SJSA1 (cell line): ENCODE results near the gene NKIRAS2. TPM values are rescaled to one million over a fixed set of nuclear protein-coding genes. Genes with fewer than 3 reads are reported as not detected.

Experiments used
- DNase-seq, 2 experiments: peaks; one replicate each; pipeline ENCODE4 v3.0.0-alpha.2; 2015 to 2020; ENCODE audit warnings: low spot score in 2 of 2, low read depth in 1 of 2
- H3K27ac ChIP-seq: fragments of 250-450 bp; sonication (Bioruptor Pico); 2 replicates; pipeline ENCODE4 v1.5.1; 2020; ENCODE audit warnings: mild to moderate bottlenecking, moderate library complexity
- H3K27me3 ChIP-seq: fragments of 250-450 bp; sonication (Bioruptor Pico); replicated peaks from 2 replicates; pipeline ENCODE4 v1.5.1; 2020; ENCODE audit warnings: mild to moderate bottlenecking, moderate library complexity
- H3K36me3 ChIP-seq: fragments of 250-450 bp; sonication (Bioruptor Pico); 2 replicates; pipeline ENCODE4 v1.5.1; 2020; ENCODE audit warnings: mild to moderate bottlenecking
- H3K4me1 ChIP-seq: fragments of 250-450 bp; sonication (Bioruptor Pico); replicated peaks from 2 replicates; pipeline ENCODE4 v1.6.1; 2021; ENCODE audit warnings: mild to moderate bottlenecking
- H3K4me3 ChIP-seq: fragments of 250-450 bp; sonication (Bioruptor Pico); 2 replicates; pipeline ENCODE4 v1.5.1; 2020; ENCODE audit warnings: mild to moderate bottlenecking
- H3K9me3 ChIP-seq: fragments of 250-450 bp; sonication (Bioruptor Pico); replicated peaks from 2 replicates; pipeline ENCODE4 v1.5.1; 2020; ENCODE audit warnings: mild to moderate bottlenecking
- total RNA-seq: library from RNA; depleted of rRNA; stranded (reverse); fragments of >200 nt; shearing (Covaris generic); gene quantifications from 2 replicates; pipeline ENCODE4 v1.2.3, GENCODE V29; 2014

The NKIRAS2 gene
- total RNA-seq, 1 experiment from 2014 or later, result 63.1 TPM

DNA sequence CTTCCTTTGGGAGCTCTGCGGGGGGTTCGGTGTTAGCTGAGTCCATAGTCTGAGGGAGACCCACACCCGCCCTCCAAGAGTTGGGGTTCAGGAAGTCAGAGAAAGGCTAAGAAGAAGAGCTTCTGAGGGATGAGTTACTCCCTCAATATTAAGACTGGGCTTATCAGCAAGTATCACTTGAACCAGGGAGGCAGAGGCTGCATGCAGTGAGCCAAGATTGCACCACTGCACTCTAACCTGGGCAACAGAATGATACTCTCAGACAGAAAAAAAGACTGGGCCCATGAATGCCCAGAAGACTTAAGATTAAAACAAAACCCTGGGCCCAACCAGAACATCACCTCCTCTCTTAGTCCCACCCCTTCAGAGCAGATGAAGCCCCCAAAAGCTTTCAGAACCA is 6.0 kb downstream of the NKIRAS2 start:
- no peak overlapping the region for H3K27ac ChIP-seq
- H3K9me3 ChIP-seq, result no peaks in the 10 kb centered on the region
- H3K27me3 ChIP-seq, result no peaks in the 10 kb centered on the region
- no peak for DNase-seq
- H3K4me1 ChIP-seq, result peaks cover 26% of the 10 kb centered on the region
- peaks cover 45% of the 10 kb centered on the region for H3K36me3 ChIP-seq
- H3K4me3 ChIP-seq, result no peak overlapping the region

DNA sequence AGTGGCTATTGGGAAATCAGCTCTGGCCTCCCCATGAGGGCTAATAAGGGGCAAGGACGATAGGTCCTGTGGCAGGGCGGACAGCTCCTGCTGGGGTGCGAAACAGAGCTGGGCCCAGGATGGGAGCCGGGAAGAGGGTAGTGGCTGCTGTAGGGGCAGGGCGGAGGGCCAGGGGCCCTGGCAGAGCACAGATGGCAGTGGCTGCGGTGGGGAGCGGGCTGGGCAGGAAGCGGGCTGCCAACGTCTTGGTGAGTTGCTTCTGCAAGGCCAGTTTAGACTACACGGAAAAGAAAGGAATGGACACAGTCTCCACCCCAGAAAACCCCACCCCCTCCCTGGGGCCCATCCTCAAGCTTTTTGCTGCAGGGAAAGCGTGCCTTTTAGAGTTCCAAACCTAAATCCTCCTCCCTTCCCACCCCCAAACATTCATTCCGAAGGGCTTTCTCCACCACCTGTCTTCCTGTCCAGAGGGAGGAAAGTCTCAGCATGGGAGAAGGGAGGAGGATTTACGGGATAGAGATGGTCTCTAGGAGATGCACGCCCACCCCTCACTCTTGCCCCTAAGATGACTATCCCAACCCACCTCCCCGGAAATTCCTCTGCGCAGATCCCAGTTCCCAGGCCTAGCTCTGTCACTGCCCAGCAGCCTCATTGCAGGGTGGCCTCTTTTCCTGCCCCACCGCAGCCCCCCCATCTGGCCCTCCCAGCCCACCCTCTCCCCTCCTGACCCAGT is 7.1 kb downstream of the NKIRAS2 start:
- H3K36me3 ChIP-seq, result peaks cover 34% of the 10 kb centered on the region
- no peak for DNase-seq
- H3K4me3 ChIP-seq, result no peak overlapping the region
- peaks cover 21% of the 10 kb centered on the region for H3K4me1 ChIP-seq
- H3K27ac ChIP-seq, result no peak overlapping the region
- H3K9me3 ChIP-seq, result no peaks in the 10 kb centered on the region
- no peaks in the 10 kb centered on the region for H3K27me3 ChIP-seq

DNA sequence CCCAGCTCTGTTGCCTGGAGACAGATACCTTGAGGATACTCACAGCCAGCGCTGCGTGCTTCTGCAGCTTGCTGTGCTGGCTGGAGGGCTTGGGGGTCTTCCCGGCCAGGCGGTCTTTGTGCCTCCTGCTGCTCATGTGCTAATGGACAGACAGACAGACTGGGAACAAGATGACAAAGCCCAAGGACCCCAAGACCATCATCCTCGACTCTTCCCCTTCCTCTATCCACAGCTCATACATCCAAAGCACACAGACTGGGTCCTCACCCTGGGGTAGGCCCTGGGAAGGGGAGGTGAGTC is 7.7 kb downstream of the NKIRAS2 start:
- no peak for DNase-seq
- no peaks in the 10 kb centered on the region for H3K27me3 ChIP-seq
- H3K27ac ChIP-seq, result no peak overlapping the region
- H3K36me3 ChIP-seq, result peaks cover 29% of the 10 kb centered on the region
- H3K9me3 ChIP-seq, result no peaks in the 10 kb centered on the region
- no peak overlapping the region for H3K4me3 ChIP-seq
- H3K4me1 ChIP-seq, result peaks cover 21% of the 10 kb centered on the region

DNA sequence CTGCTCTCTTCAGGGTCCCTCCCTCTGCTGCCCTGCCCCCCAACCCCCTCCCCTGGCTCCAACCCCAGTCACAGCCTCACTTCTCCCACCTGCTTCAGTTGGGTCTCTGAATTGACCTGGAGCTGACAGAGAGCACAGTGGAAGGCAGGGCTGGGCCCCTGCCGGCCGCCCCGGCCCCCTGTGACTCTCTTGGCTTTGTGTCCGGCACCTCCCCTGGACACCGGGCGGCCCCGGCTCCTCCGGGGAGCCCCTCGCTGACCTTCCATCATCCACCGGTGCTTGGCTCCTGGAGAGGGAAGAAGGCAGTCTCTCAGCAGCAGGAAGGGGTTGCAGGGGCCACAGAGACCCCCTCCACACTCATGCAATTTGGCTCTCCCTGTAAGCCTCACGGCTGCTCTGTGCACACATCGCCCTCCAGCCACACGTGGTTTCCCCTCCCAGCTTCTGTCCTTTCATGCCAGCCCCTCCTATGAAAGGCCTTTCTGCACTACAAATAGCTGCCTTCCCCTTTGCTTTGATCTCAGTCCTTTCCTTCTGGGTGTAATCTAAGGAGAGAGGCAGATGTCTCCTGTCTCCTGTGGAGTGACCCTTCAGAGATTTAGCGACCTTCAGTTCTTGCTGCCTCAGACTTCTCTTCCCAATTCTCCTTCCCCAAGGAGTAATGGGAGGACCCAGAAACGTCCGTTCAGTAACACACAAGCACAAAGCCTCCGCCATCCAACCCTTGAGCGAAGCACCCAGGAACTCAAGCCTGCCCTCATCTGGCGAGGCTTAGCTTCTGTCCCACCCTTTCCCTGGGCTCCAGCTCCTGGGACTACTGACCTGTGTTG is 8.3 kb downstream of the NKIRAS2 start:
- H3K4me1 ChIP-seq, result peaks cover 21% of the 10 kb centered on the region
- no peak for DNase-seq
- no peaks in the 10 kb centered on the region for H3K27me3 ChIP-seq
- no peak overlapping the region for H3K4me3 ChIP-seq
- H3K36me3 ChIP-seq, result peaks cover 23% of the 10 kb centered on the region
- no peaks in the 10 kb centered on the region for H3K9me3 ChIP-seq
- no peak overlapping the region for H3K27ac ChIP-seq

DNA sequence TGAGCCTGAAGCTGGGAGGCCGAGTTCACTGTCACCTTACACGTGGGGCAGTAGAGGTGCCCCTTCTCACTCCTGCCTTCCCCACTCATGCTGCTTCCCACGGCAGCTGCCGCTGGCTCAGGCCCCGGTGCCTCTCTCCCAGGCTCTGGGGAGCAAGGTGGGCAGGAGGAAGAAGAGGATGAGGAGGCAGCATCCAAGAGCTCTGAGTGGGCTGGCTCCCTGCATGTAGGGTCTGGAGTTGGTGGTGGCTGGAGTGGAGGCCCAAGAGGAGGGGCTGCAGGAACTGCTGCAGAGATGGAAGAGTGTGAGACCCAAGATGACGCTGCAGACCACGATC is 8.9 kb downstream of the NKIRAS2 start:
- H3K27me3 ChIP-seq, result no peaks in the 10 kb centered on the region
- peaks cover 20% of the 10 kb centered on the region for H3K4me1 ChIP-seq
- no peak overlapping the region for H3K27ac ChIP-seq
- no peaks in the 10 kb centered on the region for H3K9me3 ChIP-seq
- no peak overlapping the region for H3K4me3 ChIP-seq
- DNase-seq, result no peak
- peaks cover 17% of the 10 kb centered on the region for H3K36me3 ChIP-seq

DNA sequence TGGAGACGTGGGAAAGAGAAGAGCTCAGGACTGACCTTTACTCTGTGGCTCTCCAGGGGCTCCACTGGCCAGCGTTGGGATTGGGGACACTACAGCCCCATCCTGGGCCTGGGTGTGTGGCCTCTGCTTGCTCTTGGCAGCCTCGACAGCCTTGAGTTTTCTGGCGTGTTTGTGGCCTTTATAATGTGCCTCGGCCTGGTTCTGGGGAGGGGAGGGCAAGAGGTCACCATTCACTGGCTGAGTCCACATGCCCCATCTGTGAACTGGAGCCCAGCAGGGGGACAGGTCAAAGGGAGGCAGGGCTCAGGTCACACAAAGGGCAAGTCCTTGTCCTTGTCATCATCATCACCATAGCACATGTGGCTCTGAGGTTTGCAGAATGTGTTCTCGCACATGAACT is 11.7 kb downstream of the NKIRAS2 start:
- no peaks in the 10 kb centered on the region for H3K9me3 ChIP-seq
- DNase-seq, result no peak
- no peaks in the 10 kb centered on the region for H3K36me3 ChIP-seq
- H3K4me1 ChIP-seq, result no peaks in the 10 kb centered on the region
- no peaks in the 10 kb centered on the region for H3K27me3 ChIP-seq
- no peak overlapping the region for H3K4me3 ChIP-seq
- no peak overlapping the region for H3K27ac ChIP-seq

DNA sequence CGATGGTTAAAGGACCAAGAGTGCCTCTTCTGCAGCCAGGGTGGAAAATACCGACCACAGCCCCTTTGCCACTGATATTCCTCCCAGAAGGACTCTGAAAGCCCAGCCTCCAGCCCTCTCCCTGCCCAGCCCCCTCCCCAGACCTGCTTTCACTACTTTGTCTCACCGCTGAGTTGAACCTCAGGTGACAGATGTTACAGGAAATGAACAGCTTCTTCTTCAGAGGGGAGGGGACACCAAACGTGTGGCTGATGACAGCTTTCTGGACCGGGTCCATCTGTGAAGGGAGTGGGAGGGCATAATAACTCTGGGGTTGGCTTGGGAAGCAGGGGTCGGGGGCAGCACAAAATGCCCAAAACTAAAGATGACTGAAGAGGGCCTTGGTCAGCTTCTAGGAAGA is 14.2 kb downstream of the NKIRAS2 start:
- no peaks in the 10 kb centered on the region for H3K4me1 ChIP-seq
- H3K9me3 ChIP-seq, result no peaks in the 10 kb centered on the region
- H3K4me3 ChIP-seq, result no peak overlapping the region
- no peaks in the 10 kb centered on the region for H3K27me3 ChIP-seq
- no peak for DNase-seq
- H3K36me3 ChIP-seq, result no peaks in the 10 kb centered on the region
- H3K27ac ChIP-seq, result no peak overlapping the region

DNA sequence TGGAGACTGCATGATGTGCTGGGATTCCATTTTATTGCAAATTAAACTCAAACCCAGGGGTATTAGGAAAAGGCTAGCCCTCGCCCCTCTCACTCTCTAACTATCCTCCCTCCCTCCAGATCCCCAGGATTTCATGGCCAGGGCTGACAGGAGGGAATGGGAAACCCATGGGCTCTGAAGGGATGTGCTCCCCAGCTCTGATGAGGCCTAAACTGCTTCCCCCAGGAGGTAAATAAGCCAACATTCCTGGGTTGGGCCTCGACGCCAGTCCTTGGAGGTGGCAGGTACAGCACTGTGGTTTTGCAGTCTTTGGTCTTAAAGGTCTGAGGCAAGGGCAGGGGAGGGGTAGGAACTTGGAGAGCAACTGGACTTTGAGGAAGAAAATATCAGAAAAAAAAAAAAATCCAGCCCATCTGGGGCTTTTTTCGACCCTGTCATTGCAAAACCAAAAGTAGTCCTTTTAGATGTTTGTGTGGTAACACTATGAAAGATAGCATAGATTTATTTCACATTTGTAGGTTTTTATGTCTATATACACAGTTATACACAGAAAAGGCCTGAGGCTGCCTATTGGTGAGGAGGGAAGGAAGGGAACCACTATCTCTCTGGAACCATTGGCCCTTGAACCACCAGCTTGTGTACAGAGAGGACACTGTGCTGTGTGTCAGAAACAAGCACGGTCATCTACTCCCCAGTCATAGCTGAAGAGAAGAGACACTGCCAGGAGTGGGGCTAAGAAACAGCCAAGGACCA is 18.5 kb downstream of the NKIRAS2 start:
- Histone ChIP-seq H3K27me3 (no peaks in the 10 kb centered on the region), H3K27ac (no peak overlapping the region), H3K36me3 (no peaks in the 10 kb centered on the region), H3K4me3 (no peak overlapping the region), H3K9me3 (no peaks in the 10 kb centered on the region), H3K4me1 (no peaks in the 10 kb centered on the region)
- DNase-seq, result no peak

DNA sequence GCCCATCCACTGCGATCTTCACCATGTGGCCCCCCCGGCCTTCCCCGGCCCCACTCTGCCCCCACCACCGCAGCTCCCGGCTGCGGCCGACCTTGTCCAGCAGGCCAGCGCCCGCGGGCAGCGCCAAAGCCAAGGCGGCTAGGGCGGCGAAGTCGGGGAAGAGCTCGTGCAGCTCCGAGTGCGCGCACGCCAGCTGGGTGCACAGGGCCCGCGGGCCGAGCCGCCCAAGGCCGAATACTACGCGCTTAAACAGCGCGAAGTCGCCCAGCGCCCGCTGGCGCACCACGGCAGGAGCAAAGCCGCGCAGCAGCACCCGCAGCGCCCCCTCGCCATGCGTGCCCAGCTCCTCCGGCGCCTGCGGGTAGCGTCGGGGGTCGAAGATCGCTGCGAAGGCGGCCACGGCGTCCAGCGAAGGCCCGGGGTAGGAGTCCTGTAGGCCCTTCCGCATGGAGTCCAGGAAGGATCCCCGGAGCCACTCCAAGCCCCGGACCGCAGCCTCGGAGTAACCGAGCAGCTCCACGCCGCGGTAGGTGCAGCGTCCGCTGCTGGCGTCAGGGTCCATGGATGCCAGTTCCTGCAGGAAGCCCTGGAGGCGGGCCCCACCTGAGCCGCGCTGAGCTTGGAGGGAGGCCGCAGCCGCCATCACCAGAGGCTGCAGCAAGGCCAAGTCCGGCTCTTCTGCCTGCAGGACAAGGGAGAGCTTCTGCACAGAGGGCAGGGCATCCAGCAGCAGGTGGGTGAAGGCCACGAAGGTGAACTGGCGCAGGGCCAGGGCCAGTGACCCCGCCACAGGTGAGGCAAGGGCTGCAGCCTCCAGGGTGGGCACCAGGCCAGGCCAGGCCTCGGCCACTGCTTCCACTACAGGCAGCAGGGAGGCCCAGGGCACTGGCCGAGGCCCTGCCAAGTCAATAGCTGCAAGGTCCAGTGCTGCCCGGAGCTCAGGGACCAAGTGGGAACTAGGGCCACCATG is 20.2 kb downstream of the NKIRAS2 start:
- no peak overlapping the region for H3K27ac ChIP-seq
- no peaks in the 10 kb centered on the region for H3K4me1 ChIP-seq
- H3K27me3 ChIP-seq, result no peaks in the 10 kb centered on the region
- no peaks in the 10 kb centered on the region for H3K36me3 ChIP-seq
- H3K9me3 ChIP-seq, result no peaks in the 10 kb centered on the region
- no peak overlapping the region for H3K4me3 ChIP-seq
- DNase-seq, result no peak

DNA sequence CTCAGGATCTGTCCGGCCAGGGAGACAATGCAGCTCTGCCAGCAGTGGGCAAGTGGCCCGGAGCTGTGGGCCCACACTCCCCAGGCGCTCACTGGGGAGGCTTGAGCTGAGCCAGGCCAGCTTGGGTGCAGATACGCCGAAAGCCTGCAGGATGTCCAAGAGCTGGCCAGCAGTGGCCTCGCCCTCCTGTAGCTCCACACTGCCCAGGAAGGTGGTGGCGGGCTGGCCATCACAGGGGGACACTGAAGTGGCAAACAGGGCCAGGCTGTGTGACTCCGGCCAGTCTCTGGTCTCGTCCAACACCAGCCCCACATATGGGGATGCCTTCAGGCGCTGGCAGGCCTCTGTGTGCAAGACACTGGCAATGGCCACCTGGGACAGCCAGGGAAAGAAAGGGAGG is 20.9 kb downstream of the NKIRAS2 start:
- Histone ChIP-seq H3K4me1 (no peaks in the 10 kb centered on the region), H3K9me3 (no peaks in the 10 kb centered on the region), H3K36me3 (no peaks in the 10 kb centered on the region), H3K27ac (no peak overlapping the region), H3K4me3 (no peak overlapping the region), H3K27me3 (no peaks in the 10 kb centered on the region)
- DNase-seq, result no peak

DNA sequence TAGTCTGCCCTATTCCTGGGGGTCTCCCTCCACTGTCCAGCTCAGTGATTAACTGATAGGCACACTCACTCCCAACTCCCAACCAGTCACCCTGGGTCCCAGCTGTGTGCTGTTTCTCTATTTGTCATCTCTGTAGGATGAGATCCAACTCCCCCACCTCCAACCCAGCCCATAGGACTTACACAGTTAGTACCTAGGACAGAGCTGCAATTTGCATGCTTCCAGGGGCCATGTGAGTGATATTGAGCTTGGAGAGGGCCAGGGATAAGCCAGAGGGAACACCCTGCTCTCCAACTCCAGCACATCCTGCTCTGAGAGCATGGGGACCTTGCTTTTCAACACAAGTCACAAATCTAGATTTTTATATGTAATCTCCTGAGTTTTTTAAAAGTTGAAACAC is 21.7 kb downstream of the NKIRAS2 start:
- Histone ChIP-seq H3K4me1 (no peaks in the 10 kb centered on the region), H3K27ac (no peak overlapping the region), H3K36me3 (no peaks in the 10 kb centered on the region), H3K27me3 (no peaks in the 10 kb centered on the region), H3K4me3 (no peak overlapping the region), H3K9me3 (no peaks in the 10 kb centered on the region)
- DNase-seq, result no peak

DNA sequence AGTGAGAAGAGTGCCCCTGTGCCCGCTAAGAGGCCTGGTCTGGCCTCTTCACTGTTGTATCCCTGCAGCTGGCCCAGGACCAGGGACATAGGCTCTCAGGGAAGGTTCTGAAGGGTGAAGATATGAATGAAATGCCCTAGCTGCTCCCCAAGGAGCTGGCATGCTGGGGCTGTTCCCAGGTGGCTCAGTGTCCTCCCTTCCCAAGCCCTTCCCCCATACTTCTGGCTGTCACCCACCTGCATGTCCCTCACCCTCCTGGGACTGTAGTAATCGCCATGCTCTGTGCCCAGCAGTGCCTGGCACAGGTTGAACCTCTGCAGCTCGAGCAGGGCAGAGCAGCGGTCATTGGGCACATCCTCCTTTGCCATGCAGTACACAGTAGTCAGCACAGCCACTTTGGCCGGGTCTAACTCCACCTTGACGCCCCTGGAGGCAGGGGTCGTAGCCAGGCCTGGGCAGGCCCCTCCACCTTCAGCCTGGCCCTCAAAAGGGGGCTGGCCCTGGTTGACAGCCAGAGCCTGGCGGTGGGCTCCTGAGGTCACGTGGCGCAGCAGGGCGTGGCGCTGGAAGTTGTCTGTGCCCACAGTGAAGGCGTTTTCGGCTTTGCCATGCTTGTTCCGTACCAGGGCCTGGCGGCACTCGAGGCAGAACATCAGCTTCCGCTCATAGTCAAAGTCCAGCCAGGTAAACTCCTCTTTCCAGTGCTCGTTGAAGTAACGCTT is 22.9 kb downstream of the NKIRAS2 start:
- no peak for DNase-seq
- no peaks in the 10 kb centered on the region for H3K27me3 ChIP-seq
- no peaks in the 10 kb centered on the region for H3K4me1 ChIP-seq
- no peaks in the 10 kb centered on the region for H3K36me3 ChIP-seq
- H3K27ac ChIP-seq, result no peak overlapping the region
- H3K9me3 ChIP-seq, result no peaks in the 10 kb centered on the region
- no peak overlapping the region for H3K4me3 ChIP-seq

DNA sequence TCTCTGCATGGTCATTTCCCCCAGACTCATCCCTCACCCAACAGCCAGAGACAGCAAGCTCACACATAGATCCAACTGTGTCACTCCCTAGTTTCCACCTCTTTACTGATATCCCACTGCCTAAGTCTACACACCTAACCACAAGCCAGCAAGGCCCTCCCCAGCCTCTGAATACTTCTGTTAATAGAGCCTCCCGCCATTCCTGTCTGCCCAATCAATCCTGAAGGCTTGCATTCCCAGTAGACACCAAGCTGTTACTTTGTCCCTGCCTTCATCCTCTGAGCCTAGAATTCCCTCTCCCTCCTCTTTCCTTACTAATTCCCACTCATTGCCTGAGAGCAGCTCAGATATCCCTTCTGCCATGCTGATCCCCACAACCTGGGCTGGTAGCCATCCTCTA is 25.8 kb downstream of the NKIRAS2 start:
- Histone ChIP-seq H3K9me3 (no peaks in the 10 kb centered on the region), H3K4me1 (peaks cover 5% of the 10 kb centered on the region), H3K4me3 (no peak overlapping the region), H3K36me3 (no peaks in the 10 kb centered on the region), H3K27me3 (no peaks in the 10 kb centered on the region), H3K27ac (no peak overlapping the region)
- DNase-seq, result no peak
